WTC11 (cell line): ENCODE data around the gene TNXB. TPM values are rescaled to one million over a fixed set of nuclear protein-coding genes. Genes with fewer than 3 reads are reported as not detected.
A peak's percentile ranks its signal among the peaks of the same experiment; 100 is the strongest.

Source experiments
- CREB1 ChIP-seq: sonication (generic); formaldehyde crosslinking; IDR thresholded peaks from 2 replicates; pipeline ENCODE4 v1.8.0; 2023; ENCODE audit warnings: mild to moderate bottlenecking, missing genetic modification reagents
- CREM ChIP-seq: sonication (generic); formaldehyde crosslinking; IDR thresholded peaks from 2 replicates; pipeline ENCODE4 v1.8.1; 2022; ENCODE audit warnings: mild to moderate bottlenecking, missing genetic modification reagents, moderate library complexity
- FOXK1 ChIP-seq: sonication (generic); formaldehyde crosslinking; IDR thresholded peaks from 2 replicates; pipeline ENCODE4 v1.8.0; 2022; ENCODE audit warnings: mild to moderate bottlenecking, moderate library complexity, missing genetic modification reagents
- FOXP1 ChIP-seq: sonication (generic); formaldehyde crosslinking; IDR thresholded peaks from 2 replicates; pipeline ENCODE4 v1.8.0; 2022; ENCODE audit warnings: missing genetic modification reagents, mild to moderate bottlenecking, moderate library complexity, borderline replicate concordance
- GABPB1 ChIP-seq: sonication (generic); formaldehyde crosslinking; IDR thresholded peaks from 2 replicates; pipeline ENCODE4 v1.8.1; 2023; ENCODE audit warnings: mild to moderate bottlenecking, missing genetic modification reagents
- JUN ChIP-seq: sonication (generic); formaldehyde crosslinking; IDR thresholded peaks from 2 replicates; pipeline ENCODE4 v1.8.0; 2023; ENCODE audit warnings: mild to moderate bottlenecking, missing genetic modification reagents
- MXD4 ChIP-seq: fragments of 250-450 bp; sonication (Bioruptor Pico); IDR thresholded peaks from 2 replicates; pipeline ENCODE4 v1.8.0; 2021; ENCODE audit warnings: mild to moderate bottlenecking, moderate library complexity, borderline replicate concordance
- NFYB ChIP-seq: sonication (generic); formaldehyde crosslinking; conservative IDR thresholded peaks from 2 replicates; pipeline ENCODE4 v1.8.0; 2022; ENCODE audit warnings: low read depth, missing genetic modification reagents
- NR1H2 ChIP-seq: sonication (generic); formaldehyde crosslinking; IDR thresholded peaks from 2 replicates; pipeline ENCODE4 v1.9.0; 2021; ENCODE audit warnings: mild to moderate bottlenecking, moderate library complexity, missing genetic modification reagents
- RORB ChIP-seq: fragments of 250-450 bp; sonication (Bioruptor Pico); IDR thresholded peaks from 2 replicates; pipeline ENCODE4 v1.9.0; 2021; ENCODE audit warnings: mild to moderate bottlenecking
- SMAD4 ChIP-seq: sonication (generic); formaldehyde crosslinking; IDR thresholded peaks from 2 replicates; pipeline ENCODE4 v1.8.0; 2022; ENCODE audit warnings: mild to moderate bottlenecking, missing genetic modification reagents
- SP1 ChIP-seq: sonication (generic); formaldehyde crosslinking; conservative IDR thresholded peaks from 2 replicates; pipeline ENCODE4 v1.8.1; 2022; ENCODE audit warnings: missing genetic modification reagents
- TEAD4 ChIP-seq: sonication (generic); formaldehyde crosslinking; IDR thresholded peaks from 2 replicates; pipeline ENCODE4 v1.8.0; 2022; ENCODE audit warnings: mild to moderate bottlenecking, missing genetic modification reagents
- ZNF219 ChIP-seq: sonication (generic); formaldehyde crosslinking; IDR thresholded peaks from 2 replicates; pipeline ENCODE4 v1.8.0; 2023; ENCODE audit warnings: missing genetic modification reagents, mild to moderate bottlenecking, borderline replicate concordance
- ZNF396 ChIP-seq: fragments of 250-450 bp; sonication (Bioruptor Pico); IDR thresholded peaks from 2 replicates; pipeline ENCODE4 v1.8.0; 2021; ENCODE audit warnings: mild to moderate bottlenecking, moderate library complexity, borderline replicate concordance
- ZNF416 ChIP-seq: fragments of 250-450 bp; sonication (Bioruptor Pico); IDR thresholded peaks from 2 replicates; pipeline ENCODE4 v1.9.0; 2021; ENCODE audit warnings: mild to moderate bottlenecking, inconsistent platforms
- total RNA-seq: library from RNA; stranded (reverse); gene quantifications from 3 replicates; pipeline ENCODE4 v1.2.3, GENCODE V29; 2021
- TF ChIP-seq, protein P1 (sequence below): sonication (generic); formaldehyde crosslinking; IDR thresholded peaks from 2 replicates; pipeline ENCODE4 v1.8.0; 2023; ENCODE audit warnings: missing genetic modification reagents
- TF ChIP-seq, protein P2 (sequence below): sonication (generic); formaldehyde crosslinking; IDR thresholded peaks from 2 replicates; pipeline ENCODE4 v1.8.1; 2022; ENCODE audit warnings: low read depth, missing genetic modification reagents, borderline replicate concordance
- TF ChIP-seq, protein P3 (sequence below): fragments of 250-450 bp; sonication (Bioruptor Pico); IDR thresholded peaks from 2 replicates; pipeline ENCODE4 v2.1.2; 2022; ENCODE audit warnings: mild to moderate bottlenecking, moderate library complexity
- TF ChIP-seq, protein P4 (sequence below): sonication (generic); formaldehyde crosslinking; IDR thresholded peaks from 2 replicates; pipeline ENCODE4 v1.8.0; 2023; ENCODE audit warnings: missing genetic modification reagents, mild to moderate bottlenecking, borderline replicate concordance
- TF ChIP-seq, protein P5 (sequence below): sonication (generic); formaldehyde crosslinking; IDR thresholded peaks from 2 replicates; pipeline ENCODE4 v1.8.1; 2023; ENCODE audit warnings: mild to moderate bottlenecking, missing genetic modification reagents, moderate library complexity
- TF ChIP-seq, protein P6 (sequence below): sonication (generic); formaldehyde crosslinking; IDR thresholded peaks from 2 replicates; pipeline ENCODE4 v1.8.0; 2022; ENCODE audit warnings: mild to moderate bottlenecking, missing genetic modification reagents
- TF ChIP-seq, protein P7 (sequence below): sonication (generic); formaldehyde crosslinking; IDR thresholded peaks from 2 replicates; pipeline ENCODE4 v1.8.1; 2023; ENCODE audit warnings: mild to moderate bottlenecking, missing genetic modification reagents
- TF ChIP-seq, protein P8 (sequence below): fragments of 200-600 bp; IDR thresholded peaks from 2 replicates; pipeline ENCODE4 v1.8.0; 2022; ENCODE audit warnings: antibody characterized with exemption

Gene TNXB
- total RNA-seq, 1 experiment from 2014 or later, result 6.4 TPM

DNA sequence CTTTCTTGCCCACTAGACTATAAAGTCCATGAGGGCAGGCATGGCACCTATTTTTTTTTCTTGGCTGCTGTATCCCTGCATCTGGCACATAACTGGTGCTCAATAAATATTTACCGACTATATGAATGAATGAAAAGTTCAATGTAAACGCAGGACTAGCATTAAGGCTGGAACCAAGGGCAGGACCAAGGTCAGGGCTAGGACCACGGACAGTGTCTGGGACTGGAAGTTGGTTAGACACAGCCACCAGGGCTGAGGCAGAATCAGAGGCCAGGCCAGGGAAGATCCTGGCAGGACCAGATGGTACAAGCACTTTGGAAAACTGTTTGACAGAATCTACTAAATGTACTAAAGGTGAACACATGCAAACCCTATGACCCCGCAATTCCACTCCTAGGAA, 3.7 kb downstream of the TNXB start (continued):
- TF ChIP-seq, protein P1, sequence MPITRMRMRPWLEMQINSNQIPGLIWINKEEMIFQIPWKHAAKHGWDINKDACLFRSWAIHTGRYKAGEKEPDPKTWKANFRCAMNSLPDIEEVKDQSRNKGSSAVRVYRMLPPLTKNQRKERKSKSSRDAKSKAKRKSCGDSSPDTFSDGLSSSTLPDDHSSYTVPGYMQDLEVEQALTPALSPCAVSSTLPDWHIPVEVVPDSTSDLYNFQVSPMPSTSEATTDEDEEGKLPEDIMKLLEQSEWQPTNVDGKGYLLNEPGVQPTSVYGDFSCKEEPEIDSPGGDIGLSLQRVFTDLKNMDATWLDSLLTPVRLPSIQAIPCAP (CRISPR knock-in tag), result peak; percentile 66; the same call in 1 of the 2 replicates
- TF ChIP-seq, protein P2, sequence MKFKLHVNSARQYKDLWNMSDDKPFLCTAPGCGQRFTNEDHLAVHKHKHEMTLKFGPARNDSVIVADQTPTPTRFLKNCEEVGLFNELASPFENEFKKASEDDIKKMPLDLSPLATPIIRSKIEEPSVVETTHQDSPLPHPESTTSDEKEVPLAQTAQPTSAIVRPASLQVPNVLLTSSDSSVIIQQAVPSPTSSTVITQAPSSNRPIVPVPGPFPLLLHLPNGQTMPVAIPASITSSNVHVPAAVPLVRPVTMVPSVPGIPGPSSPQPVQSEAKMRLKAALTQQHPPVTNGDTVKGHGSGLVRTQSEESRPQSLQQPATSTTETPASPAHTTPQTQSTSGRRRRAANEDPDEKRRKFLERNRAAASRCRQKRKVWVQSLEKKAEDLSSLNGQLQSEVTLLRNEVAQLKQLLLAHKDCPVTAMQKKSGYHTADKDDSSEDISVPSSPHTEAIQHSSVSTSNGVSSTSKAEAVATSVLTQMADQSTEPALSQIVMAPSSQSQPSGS (CRISPR knock-in tag), result no peak
- TF ChIP-seq, protein P3, sequence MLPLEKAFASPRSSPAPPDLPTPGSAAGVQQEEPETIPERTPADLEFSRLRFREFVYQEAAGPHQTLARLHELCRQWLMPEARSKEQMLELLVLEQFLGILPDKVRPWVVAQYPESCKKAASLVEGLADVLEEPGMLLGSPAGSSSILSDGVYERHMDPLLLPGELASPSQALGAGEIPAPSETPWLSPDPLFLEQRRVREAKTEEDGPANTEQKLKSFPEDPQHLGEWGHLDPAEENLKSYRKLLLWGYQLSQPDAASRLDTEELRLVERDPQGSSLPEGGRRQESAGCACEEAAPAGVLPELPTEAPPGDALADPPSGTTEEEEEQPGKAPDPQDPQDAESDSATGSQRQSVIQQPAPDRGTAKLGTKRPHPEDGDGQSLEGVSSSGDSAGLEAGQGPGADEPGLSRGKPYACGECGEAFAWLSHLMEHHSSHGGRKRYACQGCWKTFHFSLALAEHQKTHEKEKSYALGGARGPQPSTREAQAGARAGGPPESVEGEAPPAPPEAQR, result no peak
- no peak for TF ChIP-seq ZNF396
- TF ChIP-seq, protein P4, sequence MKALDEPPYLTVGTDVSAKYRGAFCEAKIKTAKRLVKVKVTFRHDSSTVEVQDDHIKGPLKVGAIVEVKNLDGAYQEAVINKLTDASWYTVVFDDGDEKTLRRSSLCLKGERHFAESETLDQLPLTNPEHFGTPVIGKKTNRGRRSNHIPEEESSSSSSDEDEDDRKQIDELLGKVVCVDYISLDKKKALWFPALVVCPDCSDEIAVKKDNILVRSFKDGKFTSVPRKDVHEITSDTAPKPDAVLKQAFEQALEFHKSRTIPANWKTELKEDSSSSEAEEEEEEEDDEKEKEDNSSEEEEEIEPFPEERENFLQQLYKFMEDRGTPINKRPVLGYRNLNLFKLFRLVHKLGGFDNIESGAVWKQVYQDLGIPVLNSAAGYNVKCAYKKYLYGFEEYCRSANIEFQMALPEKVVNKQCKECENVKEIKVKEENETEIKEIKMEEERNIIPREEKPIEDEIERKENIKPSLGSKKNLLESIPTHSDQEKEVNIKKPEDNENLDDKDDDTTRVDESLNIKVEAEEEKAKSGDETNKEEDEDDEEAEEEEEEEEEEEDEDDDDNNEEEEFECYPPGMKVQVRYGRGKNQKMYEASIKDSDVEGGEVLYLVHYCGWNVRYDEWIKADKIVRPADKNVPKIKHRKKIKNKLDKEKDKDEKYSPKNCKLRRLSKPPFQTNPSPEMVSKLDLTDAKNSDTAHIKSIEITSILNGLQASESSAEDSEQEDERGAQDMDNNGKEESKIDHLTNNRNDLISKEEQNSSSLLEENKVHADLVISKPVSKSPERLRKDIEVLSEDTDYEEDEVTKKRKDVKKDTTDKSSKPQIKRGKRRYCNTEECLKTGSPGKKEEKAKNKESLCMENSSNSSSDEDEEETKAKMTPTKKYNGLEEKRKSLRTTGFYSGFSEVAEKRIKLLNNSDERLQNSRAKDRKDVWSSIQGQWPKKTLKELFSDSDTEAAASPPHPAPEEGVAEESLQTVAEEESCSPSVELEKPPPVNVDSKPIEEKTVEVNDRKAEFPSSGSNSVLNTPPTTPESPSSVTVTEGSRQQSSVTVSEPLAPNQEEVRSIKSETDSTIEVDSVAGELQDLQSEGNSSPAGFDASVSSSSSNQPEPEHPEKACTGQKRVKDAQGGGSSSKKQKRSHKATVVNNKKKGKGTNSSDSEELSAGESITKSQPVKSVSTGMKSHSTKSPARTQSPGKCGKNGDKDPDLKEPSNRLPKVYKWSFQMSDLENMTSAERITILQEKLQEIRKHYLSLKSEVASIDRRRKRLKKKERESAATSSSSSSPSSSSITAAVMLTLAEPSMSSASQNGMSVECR (CRISPR knock-in tag), result peak; percentile 79; the same call in 1 of the 2 replicates
- TF ChIP-seq ZNF219 (CRISPR knock-in tag), result peak; percentile 95; the same call in 1 of the 2 replicates
- peak; percentile 71; the same call in 1 of the 2 replicates for TF ChIP-seq NR1H2 (CRISPR knock-in tag)
- peak; percentile 98 for TF ChIP-seq JUN (CRISPR knock-in tag)
- TF ChIP-seq, protein P5, sequence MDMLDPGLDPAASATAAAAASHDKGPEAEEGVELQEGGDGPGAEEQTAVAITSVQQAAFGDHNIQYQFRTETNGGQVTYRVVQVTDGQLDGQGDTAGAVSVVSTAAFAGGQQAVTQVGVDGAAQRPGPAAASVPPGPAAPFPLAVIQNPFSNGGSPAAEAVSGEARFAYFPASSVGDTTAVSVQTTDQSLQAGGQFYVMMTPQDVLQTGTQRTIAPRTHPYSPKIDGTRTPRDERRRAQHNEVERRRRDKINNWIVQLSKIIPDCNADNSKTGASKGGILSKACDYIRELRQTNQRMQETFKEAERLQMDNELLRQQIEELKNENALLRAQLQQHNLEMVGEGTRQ (CRISPR knock-in tag), result no peak
- no peak for TF ChIP-seq CREB1 (CRISPR knock-in tag)
- TF ChIP-seq SP1 (CRISPR knock-in tag), result no peak
- TF ChIP-seq ZNF416 (CRISPR knock-in tag), result no peak
- TF ChIP-seq FOXP1 (CRISPR knock-in tag), result peak; percentile 59; the same call in 1 of the 2 replicates
- TF ChIP-seq SMAD4 (CRISPR knock-in tag), result peak; percentile 88
- 0 out of 2 replicates have a peak, but pooled peaks have one; percentile 21 for TF ChIP-seq NFYB (CRISPR knock-in tag)
- no peak for TF ChIP-seq RORB (CRISPR knock-in tag)
- TF ChIP-seq, protein P6, sequence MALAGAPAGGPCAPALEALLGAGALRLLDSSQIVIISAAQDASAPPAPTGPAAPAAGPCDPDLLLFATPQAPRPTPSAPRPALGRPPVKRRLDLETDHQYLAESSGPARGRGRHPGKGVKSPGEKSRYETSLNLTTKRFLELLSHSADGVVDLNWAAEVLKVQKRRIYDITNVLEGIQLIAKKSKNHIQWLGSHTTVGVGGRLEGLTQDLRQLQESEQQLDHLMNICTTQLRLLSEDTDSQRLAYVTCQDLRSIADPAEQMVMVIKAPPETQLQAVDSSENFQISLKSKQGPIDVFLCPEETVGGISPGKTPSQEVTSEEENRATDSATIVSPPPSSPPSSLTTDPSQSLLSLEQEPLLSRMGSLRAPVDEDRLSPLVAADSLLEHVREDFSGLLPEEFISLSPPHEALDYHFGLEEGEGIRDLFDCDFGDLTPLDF (CRISPR knock-in tag), result no peak
- TF ChIP-seq GABPB1 (CRISPR knock-in tag), result no peak
- peak; percentile 90 for TF ChIP-seq TEAD4
- TF ChIP-seq, protein P7, sequence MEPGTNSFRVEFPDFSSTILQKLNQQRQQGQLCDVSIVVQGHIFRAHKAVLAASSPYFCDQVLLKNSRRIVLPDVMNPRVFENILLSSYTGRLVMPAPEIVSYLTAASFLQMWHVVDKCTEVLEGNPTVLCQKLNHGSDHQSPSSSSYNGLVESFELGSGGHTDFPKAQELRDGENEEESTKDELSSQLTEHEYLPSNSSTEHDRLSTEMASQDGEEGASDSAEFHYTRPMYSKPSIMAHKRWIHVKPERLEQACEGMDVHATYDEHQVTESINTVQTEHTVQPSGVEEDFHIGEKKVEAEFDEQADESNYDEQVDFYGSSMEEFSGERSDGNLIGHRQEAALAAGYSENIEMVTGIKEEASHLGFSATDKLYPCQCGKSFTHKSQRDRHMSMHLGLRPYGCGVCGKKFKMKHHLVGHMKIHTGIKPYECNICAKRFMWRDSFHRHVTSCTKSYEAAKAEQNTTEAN (CRISPR knock-in tag), result no peak
- TF ChIP-seq CREM, result no peak
- peak; percentile 62; the same call in 1 of the 2 replicates for TF ChIP-seq FOXK1 (CRISPR knock-in tag)
- TF ChIP-seq, protein P8, sequence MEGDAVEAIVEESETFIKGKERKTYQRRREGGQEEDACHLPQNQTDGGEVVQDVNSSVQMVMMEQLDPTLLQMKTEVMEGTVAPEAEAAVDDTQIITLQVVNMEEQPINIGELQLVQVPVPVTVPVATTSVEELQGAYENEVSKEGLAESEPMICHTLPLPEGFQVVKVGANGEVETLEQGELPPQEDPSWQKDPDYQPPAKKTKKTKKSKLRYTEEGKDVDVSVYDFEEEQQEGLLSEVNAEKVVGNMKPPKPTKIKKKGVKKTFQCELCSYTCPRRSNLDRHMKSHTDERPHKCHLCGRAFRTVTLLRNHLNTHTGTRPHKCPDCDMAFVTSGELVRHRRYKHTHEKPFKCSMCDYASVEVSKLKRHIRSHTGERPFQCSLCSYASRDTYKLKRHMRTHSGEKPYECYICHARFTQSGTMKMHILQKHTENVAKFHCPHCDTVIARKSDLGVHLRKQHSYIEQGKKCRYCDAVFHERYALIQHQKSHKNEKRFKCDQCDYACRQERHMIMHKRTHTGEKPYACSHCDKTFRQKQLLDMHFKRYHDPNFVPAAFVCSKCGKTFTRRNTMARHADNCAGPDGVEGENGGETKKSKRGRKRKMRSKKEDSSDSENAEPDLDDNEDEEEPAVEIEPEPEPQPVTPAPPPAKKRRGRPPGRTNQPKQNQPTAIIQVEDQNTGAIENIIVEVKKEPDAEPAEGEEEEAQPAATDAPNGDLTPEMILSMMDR, result no peak
- TF ChIP-seq MXD4 (CRISPR knock-in tag), result no peak
